ENCODE measurements around the gene HERPUD2.

The HERPUD2 gene

GRCh38 chr7:35685781-35686180 lies 9.2 kb downstream of the HERPUD2 start:
- H3K9me3 Mint-ChIP-seq, result peaks cover 14% of the 10 kb centered on the region
- no peak overlapping the region for H3K27ac Mint-ChIP-seq
- H3K4me3 Mint-ChIP-seq, result no peak overlapping the region
- TF ChIP-seq CTCF (IDR thresholded peaks at IDR 0.05; ENCODE audit: unreplicated experiment in 3 of 3), result no peak
- H3K4me1 Mint-ChIP-seq, result peaks cover 29% of the 10 kb centered on the region
- peaks cover 54% of the 10 kb centered on the region for H3K36me3 Mint-ChIP-seq (ENCODE audit: low read depth)
- no peaks in the 10 kb centered on the region for H3K27me3 Mint-ChIP-seq (ENCODE audit: low read depth)

- H3K36me3 Mint-ChIP-seq (ENCODE audit: low read depth), result peaks cover 26% of the 10 kb centered on the region
- peaks cover 14% of the 10 kb centered on the region for H3K9me3 Mint-ChIP-seq
- H3K4me1 Mint-ChIP-seq, result peaks cover 5% of the 10 kb centered on the region
- H3K27ac Mint-ChIP-seq, result no peak overlapping the region
- H3K27me3 Mint-ChIP-seq (ENCODE audit: low read depth), result no peaks in the 10 kb centered on the region
- TF ChIP-seq CTCF (IDR thresholded peaks at IDR 0.05; ENCODE audit: unreplicated experiment in 3 of 3), result no peak
- no peak overlapping the region for H3K4me3 Mint-ChIP-seq
These were observed 13.5 kb downstream of the HERPUD2 start for GRCh38 chr7:35681231-35682029.

GRCh38 chr7:35680403-35681013 lies 14.4 kb downstream of the HERPUD2 start:
- peaks cover 14% of the 10 kb centered on the region for H3K9me3 Mint-ChIP-seq
- peaks cover 5% of the 10 kb centered on the region for H3K4me1 Mint-ChIP-seq
- H3K36me3 Mint-ChIP-seq (ENCODE audit: low read depth), result peaks cover 26% of the 10 kb centered on the region
- H3K4me3 Mint-ChIP-seq, result no peak overlapping the region
- TF ChIP-seq CTCF (IDR thresholded peaks at IDR 0.05; ENCODE audit: unreplicated experiment in 3 of 3), result no peak
- H3K27ac Mint-ChIP-seq, result no peak overlapping the region
- H3K27me3 Mint-ChIP-seq (ENCODE audit: low read depth), result no peaks in the 10 kb centered on the region

- Mint-ChIP-seq H3K27ac (no peak overlapping the region), H3K4me3 (no peak overlapping the region), H3K27me3 (ENCODE audit: low read depth) (no peaks in the 10 kb centered on the region), H3K36me3 (ENCODE audit: low read depth) (peaks cover 11% of the 10 kb centered on the region), H3K4me1 (peaks cover 5% of the 10 kb centered on the region), H3K9me3 (peaks cover 6% of the 10 kb centered on the region)
- TF ChIP-seq CTCF (IDR thresholded peaks at IDR 0.05; ENCODE audit: unreplicated experiment in 3 of 3), result no peak
These were observed 17.2 kb downstream of the HERPUD2 start for GRCh38 chr7:35677582-35678356.

GRCh38 chr7:35676211-35676610 lies 18.7 kb downstream of the HERPUD2 start:
- peaks cover 5% of the 10 kb centered on the region for H3K4me1 Mint-ChIP-seq
- no peak overlapping the region for H3K4me3 Mint-ChIP-seq
- H3K27ac Mint-ChIP-seq, result no peak overlapping the region
- H3K36me3 Mint-ChIP-seq (ENCODE audit: low read depth), result peaks cover 7% of the 10 kb centered on the region
- H3K9me3 Mint-ChIP-seq, result no peaks in the 10 kb centered on the region
- TF ChIP-seq CTCF (IDR thresholded peaks at IDR 0.05; ENCODE audit: unreplicated experiment in 3 of 3), result no peak
- H3K27me3 Mint-ChIP-seq (ENCODE audit: low read depth), result no peaks in the 10 kb centered on the region

All from nephron (organoid).